Right renal cortex interstitium (tissue), 3 donors: ENCODE measurements around the gene CAVIN3. TPM values are rescaled to one million over a fixed set of nuclear protein-coding genes. Genes with fewer than 3 reads are reported as not detected.
A peak's percentile ranks its signal among the peaks of the same experiment; 100 is the strongest.
"Not testable (repeated sequence)": the region's sequence is repeated elsewhere in the genome, so short reads cannot be mapped to it uniquely, and the experiment has no call there.

Source experiments
- DNase-seq, 3 donors: peaks; one replicate each; pipeline ENCODE4 v3.0.0-alpha.2; 2013; ENCODE audit warnings: low read depth in 3 of 3, low spot score in 2 of 3
- polyA plus RNA-seq, 3 donors: library from polyadenylated mRNA; unstranded; fragments of 120-200 nt; gene quantifications; one replicate each; pipeline ENCODE4 v1.2.1, GENCODE V29; 2013; ENCODE audit not compliant: insufficient read length in 3 of 3

CAVIN3 gene
- polyA plus RNA-seq, 3 donors = 9.5 to 15.3 (median 10.9) TPM

GRCh38 chr11:6326985-6327384, 6.7 kb upstream of the CAVIN3 start:
- DNase-seq = no peak

- DNase-seq = no peak
Observed at GRCh38 chr11:6326303-6326702, 6.0 kb upstream of the CAVIN3 start.

GRCh38 chr11:6323291-6323905, 3.1 kb upstream of the CAVIN3 start:
- DNase-seq = no peak

GRCh38 chr11:6321961-6322362, 1.7 kb upstream of the CAVIN3 start:
- DNase-seq = no peak

- no peak for DNase-seq
Observed at GRCh38 chr11:6321356-6321755, 1.1 kb upstream of the CAVIN3 start.

- DNase-seq = peak; percentile 53 to 65 (median 53)
Observed at GRCh38 chr11:6319704-6320410, 444 bp downstream of the CAVIN3 start.

GRCh38 chr11:6319001-6319703, 1.1 kb downstream of the CAVIN3 start:
- peak; percentile 17 to 31 (median 30) for DNase-seq

- no peak for DNase-seq
Observed at GRCh38 chr11:6318204-6318603, 2.1 kb downstream of the CAVIN3 start.

- DNase-seq = peak in 2 of 3 donors; percentile 19 to 21
Observed at GRCh38 chr11:6315811-6316425, 4.4 kb downstream of the CAVIN3 start.

- no peak for DNase-seq
Observed at GRCh38 chr11:6312106-6312505, 8.2 kb downstream of the CAVIN3 start.

- DNase-seq = no peak
Observed at GRCh38 chr11:6307876-6308275, 12.4 kb downstream of the CAVIN3 start.

GRCh38 chr11:6305297-6305696, 15.0 kb downstream of the CAVIN3 start:
- no peak for DNase-seq

- DNase-seq = no peak
Observed at GRCh38 chr11:6303661-6304060, 16.6 kb downstream of the CAVIN3 start.

- no peak for DNase-seq
Observed at GRCh38 chr11:6301096-6301495, 19.2 kb downstream of the CAVIN3 start.

GRCh38 chr11:6300325-6300724, 20.0 kb downstream of the CAVIN3 start:
- DNase-seq = no peak

- DNase-seq = no peak
Observed at GRCh38 chr11:6298605-6299004, 21.7 kb downstream of the CAVIN3 start.

GRCh38 chr11:6297831-6298230, 22.5 kb downstream of the CAVIN3 start:
- DNase-seq = no peak

- no peak for DNase-seq
Observed at GRCh38 chr11:6285019-6285418, 35.3 kb downstream of the CAVIN3 start.

- no peak for DNase-seq
Observed at GRCh38 chr11:6284250-6284649, 36.1 kb downstream of the CAVIN3 start.

GRCh38 chr11:6283453-6284023, 36.8 kb downstream of the CAVIN3 start:
- no peak for DNase-seq

- DNase-seq = not testable (repeated sequence)
Observed at GRCh38 chr11:6280809-6281208, 39.5 kb downstream of the CAVIN3 start.
